Central memory CD8-positive, alpha-beta T cell (primary cell): ENCODE results near the gene ARL15.
"Not testable (repeated sequence)": the region's sequence is repeated elsewhere in the genome, so short reads cannot be mapped to it uniquely, and the experiment has no call there.

Source experiments
- ATAC-seq: fragments of 150-1000 bp; cut with Tn5 transposase; replicated peaks from 2 replicates; pipeline ENCODE4 v1.10.0; 2022; ENCODE audit warnings: mild to moderate bottlenecking, moderate FRiP score, moderate number of reproducible peaks; ENCODE audit not compliant: poor library complexity, severe bottlenecking; ENCODE audit errors: extremely low read depth
- DNase-seq, 2 donors: peaks; one replicate each; pipeline ENCODE4 v3.0.0; 2021; ENCODE audit warnings: low spot score in 2 of 2
- H3K27ac Mint-ChIP-seq: one replicate; pipeline ENCODE4 v1.8.0; 2022; ENCODE audit warnings: low read depth, mild to moderate bottlenecking, moderate library complexity, mixed read lengths
- H3K27me3 Mint-ChIP-seq: one replicate; pipeline ENCODE4 v1.8.0; 2022; ENCODE audit warnings: mixed read lengths
- H3K36me3 Mint-ChIP-seq: one replicate; pipeline ENCODE4 v1.8.0; 2022; ENCODE audit warnings: mild to moderate bottlenecking, moderate library complexity, mixed read lengths; ENCODE audit not compliant: insufficient read depth
- H3K4me1 Mint-ChIP-seq: one replicate; pipeline ENCODE4 v1.8.0; 2022; ENCODE audit warnings: mixed read lengths
- H3K4me3 Mint-ChIP-seq: one replicate; pipeline ENCODE4 v1.8.0; 2022; ENCODE audit warnings: mild to moderate bottlenecking, moderate library complexity, mixed read lengths
- H3K9me3 Mint-ChIP-seq: one replicate; pipeline ENCODE4 v1.8.0; 2022; ENCODE audit warnings: mixed read lengths

Gene ARL15

DNA sequence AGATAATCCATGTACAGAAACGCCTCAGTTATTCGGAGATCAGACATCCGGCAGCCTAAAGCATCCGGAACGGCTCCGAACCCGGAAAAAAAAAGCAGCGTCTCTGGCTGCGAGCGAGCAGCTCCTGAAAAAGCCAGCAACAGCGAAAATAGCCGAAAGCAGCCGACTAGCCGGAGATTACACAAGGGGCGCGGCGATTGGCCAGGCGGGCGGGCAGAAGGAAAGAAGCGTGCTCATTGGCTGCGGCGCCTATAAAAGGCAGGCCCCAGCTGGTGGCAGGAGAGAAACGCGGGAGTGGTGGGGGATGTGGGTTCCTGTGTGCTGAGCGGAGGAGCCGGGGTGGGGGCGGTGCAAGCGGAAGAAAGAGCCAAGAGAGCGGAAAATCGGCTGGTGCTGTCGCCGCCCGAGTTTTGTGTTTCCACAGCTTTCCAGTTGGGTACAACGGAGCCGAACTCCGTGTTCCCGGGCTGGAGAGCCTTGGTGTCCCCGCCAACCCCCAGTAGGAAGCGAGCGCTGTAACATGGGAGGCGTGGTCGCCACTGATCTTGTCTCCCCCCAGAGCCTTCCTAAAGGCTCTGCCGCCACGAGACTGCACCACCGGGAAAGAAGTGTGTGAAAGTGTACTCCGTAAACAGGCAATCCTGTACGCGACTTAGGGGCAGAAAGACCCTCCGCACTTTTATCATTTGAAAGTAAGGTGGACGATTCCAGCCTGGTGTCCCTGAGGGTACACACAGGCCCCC is at the start of gene ARL15:
Gene ARL15 (minus strand): TSS at position 141 of the 743 bp plus-strand sequence.
- H3K4me3 Mint-ChIP-seq = peak within 1 kb of the TSS; percentile 99
- H3K36me3 Mint-ChIP-seq = peaks cover 12% of the 10 kb centered on the region
- peak; percentile 95 to 96 for DNase-seq
- H3K9me3 Mint-ChIP-seq = no peaks in the 10 kb centered on the region
- peak within 1 kb of the TSS; percentile 99 for H3K27ac Mint-ChIP-seq
- peaks cover 10% of the 10 kb centered on the region for H3K27me3 Mint-ChIP-seq
- peaks cover 29% of the 10 kb centered on the region for H3K4me1 Mint-ChIP-seq
- ATAC-seq = peak; percentile 92

DNA sequence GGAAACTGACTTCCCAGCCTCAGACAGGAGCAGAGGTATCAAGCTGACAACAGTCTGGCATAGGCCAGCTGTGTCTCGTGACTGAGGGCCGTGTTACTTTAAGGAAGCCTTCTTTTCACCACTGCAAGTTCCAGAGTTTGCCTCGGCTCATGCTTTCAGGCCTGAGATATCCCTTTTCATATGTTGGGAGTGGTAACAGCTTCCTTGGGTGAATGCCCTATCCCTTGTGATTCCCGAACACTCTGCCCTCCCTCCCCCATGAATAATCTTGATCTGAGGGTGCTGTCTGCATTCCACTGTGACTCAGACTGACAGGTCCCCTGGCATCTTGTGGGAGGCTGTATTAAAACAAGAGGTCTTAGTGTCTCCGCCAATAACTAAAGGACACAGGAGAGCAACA is 49.7 kb upstream of the ARL15 start:
- DNase-seq (no peak), ATAC-seq (no peak)
- Mint-ChIP-seq H3K27ac (no peak overlapping the region), H3K36me3 (no peaks in the 10 kb centered on the region), H3K27me3 (peaks cover 62% of the 10 kb centered on the region), H3K4me3 (no peak overlapping the region), H3K4me1 (no peaks in the 10 kb centered on the region), H3K9me3 (no peaks in the 10 kb centered on the region)

- no peak overlapping the region for H3K27ac Mint-ChIP-seq
- no peaks in the 10 kb centered on the region for H3K4me1 Mint-ChIP-seq
- DNase-seq = no peak
- no peaks in the 10 kb centered on the region for H3K36me3 Mint-ChIP-seq
- H3K27me3 Mint-ChIP-seq = peaks cover 48% of the 10 kb centered on the region
- no peak overlapping the region for H3K4me3 Mint-ChIP-seq
- peaks cover 10% of the 10 kb centered on the region for H3K9me3 Mint-ChIP-seq
- no peak for ATAC-seq
Measured at GRCh38 chr5:54357408-54358058, 47.2 kb upstream of the ARL15 start.

GRCh38 chr5:54353933-54354564 is 43.7 kb upstream of the ARL15 start:
- H3K9me3 Mint-ChIP-seq = peaks cover 10% of the 10 kb centered on the region
- not testable (repeated sequence) for H3K4me3 Mint-ChIP-seq, DNase-seq, H3K27ac Mint-ChIP-seq, H3K36me3 Mint-ChIP-seq, ATAC-seq, H3K4me1 Mint-ChIP-seq
- peaks cover 21% of the 10 kb centered on the region for H3K27me3 Mint-ChIP-seq

- H3K27me3 Mint-ChIP-seq = peaks cover 16% of the 10 kb centered on the region
- ATAC-seq, DNase-seq: not testable (repeated sequence)
Measured at GRCh38 chr5:54352580-54352979, 42.2 kb upstream of the ARL15 start.

GRCh38 chr5:54347221-54347865 is 37.0 kb upstream of the ARL15 start:
- ATAC-seq = no peak
- H3K9me3 Mint-ChIP-seq = no peaks in the 10 kb centered on the region
- no peaks in the 10 kb centered on the region for H3K36me3 Mint-ChIP-seq
- DNase-seq = no peak
- H3K27me3 Mint-ChIP-seq = peaks cover 3% of the 10 kb centered on the region
- H3K4me3 Mint-ChIP-seq = no peak overlapping the region
- no peaks in the 10 kb centered on the region for H3K4me1 Mint-ChIP-seq
- no peak overlapping the region for H3K27ac Mint-ChIP-seq

More at GRCh38 chr5:54352580-54352979, 42.2 kb upstream of the ARL15 start:
- H3K9me3 Mint-ChIP-seq = peaks cover 10% of the 10 kb centered on the region
- H3K4me3 Mint-ChIP-seq, H3K4me1 Mint-ChIP-seq, H3K27ac Mint-ChIP-seq, H3K36me3 Mint-ChIP-seq: not testable (repeated sequence)

DNA sequence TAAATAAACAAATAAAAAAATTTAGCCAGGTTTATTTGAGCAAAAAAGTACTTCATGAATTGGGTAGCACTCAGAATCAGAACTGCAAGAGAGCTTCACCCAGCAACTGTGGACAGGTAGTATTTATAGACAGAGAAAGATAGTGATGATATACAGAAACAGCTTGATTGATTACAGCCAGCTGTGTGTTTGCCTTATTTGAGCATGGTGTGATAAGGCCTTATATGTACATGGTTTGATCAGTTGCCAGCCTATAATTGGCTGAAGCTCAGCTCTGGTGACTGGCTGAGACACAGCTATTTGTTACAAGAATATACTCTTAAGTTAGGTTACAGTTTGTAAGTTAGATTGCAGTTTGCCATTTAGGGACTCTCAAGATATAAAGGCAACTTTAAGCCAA is 34.3 kb upstream of the ARL15 start:
- Mint-ChIP-seq H3K4me3 (no peak overlapping the region), H3K36me3 (no peaks in the 10 kb centered on the region)

DNA sequence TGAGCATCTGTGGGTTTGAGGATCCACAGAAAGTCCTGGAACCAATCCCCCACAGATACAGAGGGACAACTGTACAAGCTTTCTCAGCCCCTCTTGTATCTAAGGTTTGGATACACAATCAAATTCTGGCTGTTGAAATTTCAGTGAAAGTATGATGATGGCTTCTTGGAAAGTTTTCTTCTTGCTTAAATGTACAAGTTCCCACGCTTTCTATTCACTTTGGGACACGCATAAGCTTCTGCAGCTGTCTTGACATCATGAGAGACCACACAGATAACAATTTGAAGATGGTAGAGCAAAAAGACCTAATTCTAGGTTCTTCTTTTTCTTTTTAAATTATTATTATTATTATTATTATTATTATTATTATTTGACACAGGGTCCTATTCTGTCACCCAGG is 31.6 kb upstream of the ARL15 start:
- H3K4me1 Mint-ChIP-seq = no peaks in the 10 kb centered on the region

More for the DNA sequence above, 34.3 kb upstream of the ARL15 start:
- no peaks in the 10 kb centered on the region for H3K9me3 Mint-ChIP-seq
- no peak for DNase-seq
- ATAC-seq = no peak
- H3K27ac Mint-ChIP-seq = no peak overlapping the region
- no peaks in the 10 kb centered on the region for H3K4me1 Mint-ChIP-seq
- H3K27me3 Mint-ChIP-seq = peaks cover 11% of the 10 kb centered on the region

DNA sequence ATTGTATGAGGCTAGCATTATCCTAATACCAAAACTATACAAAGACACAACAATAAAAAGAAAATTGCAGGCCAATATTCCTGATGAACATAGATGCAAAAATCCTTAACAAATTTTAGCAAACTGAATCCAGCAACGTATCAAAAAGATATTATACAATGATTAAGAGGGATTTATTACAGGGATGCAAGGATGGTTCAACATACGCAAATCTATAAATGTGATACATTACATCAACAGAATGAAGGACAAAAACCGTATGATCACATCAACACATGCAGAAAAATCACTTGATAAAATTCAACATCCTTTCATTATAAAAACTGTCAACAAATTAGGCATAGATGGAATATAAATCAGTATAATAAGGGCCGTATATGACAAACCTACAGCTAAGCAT is 27.1 kb upstream of the ARL15 start:
- ATAC-seq = no peak
- H3K4me3 Mint-ChIP-seq = no peak overlapping the region

More for the DNA sequence above, 31.6 kb upstream of the ARL15 start:
- DNase-seq = no peak
- no peaks in the 10 kb centered on the region for H3K36me3 Mint-ChIP-seq
- no peak overlapping the region for H3K27ac Mint-ChIP-seq
- H3K27me3 Mint-ChIP-seq = peaks cover 25% of the 10 kb centered on the region
- H3K4me3 Mint-ChIP-seq = no peak overlapping the region
- no peak for ATAC-seq
- H3K9me3 Mint-ChIP-seq = peaks cover 2% of the 10 kb centered on the region

DNA sequence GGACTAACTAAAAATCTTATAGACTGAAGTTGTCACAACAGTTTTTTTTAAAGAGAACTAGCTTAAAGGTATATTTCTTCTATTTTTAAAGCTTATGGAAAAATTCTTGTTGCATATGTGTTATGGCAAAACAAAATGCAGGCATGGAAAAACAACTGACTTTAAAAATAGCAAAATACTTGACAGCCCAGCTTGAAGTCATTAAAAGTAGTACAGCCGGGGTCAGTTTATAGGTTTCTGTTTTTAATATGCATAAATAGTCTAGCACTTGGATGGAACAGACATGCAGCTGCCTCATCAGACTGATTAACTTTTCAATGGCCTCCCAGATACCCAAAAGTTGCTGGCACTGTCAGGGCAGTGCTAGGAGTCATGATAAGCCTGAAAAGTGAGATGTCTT is 22.3 kb upstream of the ARL15 start:
- ATAC-seq = no peak
- no peaks in the 10 kb centered on the region for H3K4me1 Mint-ChIP-seq
- no peaks in the 10 kb centered on the region for H3K36me3 Mint-ChIP-seq
- DNase-seq = no peak
- no peak overlapping the region for H3K27ac Mint-ChIP-seq
- H3K4me3 Mint-ChIP-seq = no peak overlapping the region
- peaks cover 26% of the 10 kb centered on the region for H3K9me3 Mint-ChIP-seq
- peaks cover 91% of the 10 kb centered on the region for H3K27me3 Mint-ChIP-seq

More for the DNA sequence above, 27.1 kb upstream of the ARL15 start:
- no peak for DNase-seq
- no peaks in the 10 kb centered on the region for H3K36me3 Mint-ChIP-seq
- H3K27ac Mint-ChIP-seq = no peak overlapping the region
- no peaks in the 10 kb centered on the region for H3K4me1 Mint-ChIP-seq
- H3K9me3 Mint-ChIP-seq = peaks cover 26% of the 10 kb centered on the region
- H3K27me3 Mint-ChIP-seq = peaks cover 66% of the 10 kb centered on the region

DNA sequence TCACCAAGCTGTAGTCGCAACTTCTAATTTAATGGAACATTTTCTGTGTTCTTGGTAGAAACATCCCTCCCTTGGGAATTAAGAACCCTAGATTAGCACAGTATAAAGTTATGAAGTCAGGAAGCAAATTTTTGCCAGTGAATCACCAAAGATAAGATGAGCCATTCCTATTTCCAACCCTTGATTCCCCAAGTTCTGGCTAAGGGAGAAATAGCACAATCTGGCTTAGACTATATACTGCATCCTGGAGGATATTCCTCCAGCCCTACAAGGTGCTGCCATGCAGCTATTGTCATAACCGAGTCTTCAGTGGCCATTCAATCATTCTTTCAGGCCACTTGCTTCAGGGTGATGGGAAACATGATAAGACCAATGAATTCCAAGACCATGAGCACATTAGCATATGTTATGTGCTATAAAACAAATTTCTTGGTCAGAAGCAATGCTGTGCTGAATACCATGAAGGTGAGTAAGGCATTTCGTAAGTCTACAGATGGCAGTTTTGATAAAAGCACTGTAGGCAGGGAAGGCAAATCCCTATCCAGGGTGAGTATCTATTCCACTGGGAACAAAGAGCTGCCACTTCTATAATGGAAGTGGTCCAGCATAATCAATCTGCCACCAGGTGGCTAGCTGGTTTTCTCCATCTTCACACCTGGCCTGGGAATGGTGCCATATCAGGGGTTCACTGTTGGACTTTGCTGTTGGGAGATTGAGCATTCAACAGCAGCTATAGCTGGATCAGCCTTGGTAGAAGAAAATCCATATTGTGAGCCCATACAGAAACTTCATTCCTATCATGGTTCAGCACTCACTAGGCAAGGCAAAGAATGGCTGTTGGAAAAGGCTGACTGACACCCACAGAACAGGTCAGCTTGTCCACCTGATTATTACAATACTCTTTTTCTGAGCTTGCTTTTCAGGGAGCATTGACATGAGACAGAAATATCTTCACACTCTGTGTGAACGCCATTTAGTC is 19.6 kb upstream of the ARL15 start:
- Mint-ChIP-seq H3K4me1 (no peaks in the 10 kb centered on the region), H3K27me3 (peaks cover 94% of the 10 kb centered on the region), H3K4me3 (no peak overlapping the region), H3K27ac (no peak overlapping the region), H3K9me3 (peaks cover 10% of the 10 kb centered on the region), H3K36me3 (no peaks in the 10 kb centered on the region)
- no peak for DNase-seq
- no peak for ATAC-seq
